GM19035 (cell line): ENCODE measurements around the gene TBL1X.

Experiments used
- ATAC-seq: cut with Tn5 transposase; IDR thresholded peaks from one replicate; pipeline ENCODE4 v1.9.1; 2021; ENCODE audit not compliant: unreplicated experiment

The TBL1X gene

DNA sequence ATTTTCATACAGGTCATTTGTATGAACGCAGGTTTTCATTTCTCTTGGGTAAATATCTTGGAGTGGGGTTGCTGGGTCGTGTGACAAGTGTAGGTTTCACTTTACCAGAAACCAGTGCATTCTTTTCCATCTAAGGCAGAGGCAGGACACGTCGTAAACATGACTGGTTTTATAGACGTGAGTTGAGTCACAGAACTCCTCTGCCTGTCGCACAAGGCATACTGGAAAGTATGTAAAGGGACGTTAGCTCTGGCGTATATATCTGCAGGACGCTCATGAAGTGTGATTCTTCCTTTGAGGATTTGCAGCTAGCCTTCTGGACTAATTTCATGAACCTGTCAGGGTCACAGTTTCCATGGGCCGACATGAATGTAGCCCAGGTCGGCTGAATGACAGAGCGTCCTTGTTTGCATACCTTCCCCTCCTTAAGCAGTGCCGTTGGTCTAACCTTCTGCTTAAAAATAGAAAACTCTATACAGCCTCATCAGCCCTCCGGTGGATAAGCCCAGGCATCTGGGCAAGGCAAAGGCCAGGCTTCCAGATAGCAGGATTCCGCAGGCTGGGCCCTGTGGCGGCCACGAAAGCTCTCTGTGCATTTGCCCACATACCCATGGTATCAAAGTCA is 194.8 kb downstream of the TBL1X start:
- no peak for ATAC-seq

DNA sequence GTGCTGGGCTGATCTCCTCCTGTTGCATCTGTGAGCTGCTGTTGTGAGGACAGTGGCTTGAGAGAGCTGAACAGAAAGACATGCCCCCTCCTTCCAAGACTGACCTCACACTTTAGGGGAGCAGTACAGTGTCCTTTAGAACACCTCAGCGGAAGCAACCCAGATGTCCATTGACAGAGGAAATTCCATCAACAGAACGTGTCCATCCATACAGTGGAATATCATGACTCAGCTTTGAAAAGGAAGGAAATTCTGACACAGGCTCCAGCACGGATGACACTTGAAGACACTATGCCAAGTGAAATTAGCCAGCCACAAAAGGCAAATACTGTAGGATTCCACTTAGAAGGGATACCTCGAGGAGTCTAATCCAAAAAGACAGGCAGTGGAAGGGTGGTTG is 197.3 kb downstream of the TBL1X start:
- ATAC-seq, result no peak

GRCh38 chrX:9663216-9663615 is 198.4 kb downstream of the TBL1X start:
- ATAC-seq, result no peak

- no peak for ATAC-seq
Measured at GRCh38 chrX:9664224-9664623, 199.4 kb downstream of the TBL1X start.

GRCh38 chrX:9665113-9665512 is 200.3 kb downstream of the TBL1X start:
- ATAC-seq, result no peak

DNA sequence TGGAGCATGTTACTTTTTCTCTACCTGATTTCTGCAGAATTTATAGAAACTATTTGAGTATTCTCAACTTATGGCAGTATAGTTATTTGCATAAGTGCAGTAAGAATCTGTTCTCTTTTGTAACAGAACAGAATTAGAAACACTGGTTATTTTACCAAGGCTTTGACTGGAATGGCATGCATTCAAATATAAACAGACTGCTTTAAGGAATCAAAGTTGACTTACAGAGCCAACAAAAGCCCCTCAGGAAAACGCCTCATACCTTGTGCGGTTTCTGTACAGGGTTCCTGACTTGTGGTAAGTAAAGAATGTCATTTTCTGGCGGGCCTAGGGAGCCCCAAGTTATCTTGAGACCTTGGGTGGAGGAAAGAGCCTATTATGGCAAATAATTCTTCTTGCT is 203.7 kb downstream of the TBL1X start:
- ATAC-seq, result no peak

DNA sequence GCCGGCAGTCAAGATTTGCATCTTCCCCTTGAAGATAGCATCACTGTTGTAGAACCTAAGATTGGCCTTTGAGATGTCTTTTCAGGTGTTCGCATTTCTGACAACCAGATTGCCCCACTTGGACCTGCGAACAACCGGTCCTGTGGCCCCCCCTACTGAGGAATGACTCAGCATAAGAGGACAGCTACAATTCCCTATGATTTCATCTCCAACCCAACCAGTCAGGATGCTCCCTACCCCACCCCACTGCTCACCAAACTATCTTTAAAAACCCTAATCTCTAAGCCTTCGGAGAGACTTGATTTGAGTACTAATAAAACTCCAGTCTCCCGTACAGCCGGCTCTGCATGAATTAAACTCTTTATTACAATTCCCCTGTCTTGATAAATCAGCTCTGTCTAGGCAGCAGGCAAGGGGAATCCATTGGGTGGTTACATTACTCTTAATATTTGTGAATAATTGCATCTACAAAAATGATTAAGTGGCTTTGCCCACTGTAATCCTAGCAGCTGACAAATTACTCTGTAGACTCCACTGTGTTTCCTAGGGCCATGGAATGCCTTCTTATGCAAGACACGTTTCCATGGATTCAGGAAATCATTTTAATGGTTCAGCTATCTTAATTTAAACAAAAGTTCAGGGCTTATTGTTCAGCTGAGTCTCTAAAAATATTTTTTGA is 205.4 kb downstream of the TBL1X start:
- no peak for ATAC-seq

- no peak for ATAC-seq
Measured at GRCh38 chrX:9671998-9672397, 207.1 kb downstream of the TBL1X start.

DNA sequence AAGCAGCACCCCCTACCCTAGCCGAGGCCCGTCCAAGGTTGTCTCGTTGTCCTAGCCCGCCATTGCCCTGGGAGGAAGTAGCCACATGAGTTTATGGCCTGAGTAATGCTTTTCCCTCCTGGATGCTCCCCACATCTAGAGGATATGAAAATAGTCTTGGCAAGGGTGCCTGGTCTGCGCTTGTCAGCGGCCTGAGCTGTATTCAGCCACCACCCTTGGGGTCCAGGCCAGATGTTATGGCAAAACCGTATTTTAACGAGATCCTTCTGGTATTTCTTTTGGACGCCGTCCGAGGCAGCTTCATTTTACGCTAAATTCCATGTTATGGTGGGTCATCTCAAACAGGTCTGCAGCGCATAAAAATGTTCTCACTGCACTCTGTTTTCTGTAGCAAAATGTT is 211.4 kb downstream of the TBL1X start:
- ATAC-seq, result no peak

GRCh38 chrX:9676738-9677097 is 211.9 kb downstream of the TBL1X start:
- ATAC-seq, result no peak

- ATAC-seq, result peak; percentile 99
Measured at GRCh38 chrX:9677098-9677739, 212.4 kb downstream of the TBL1X start.

GRCh38 chrX:9678215-9678965 is 213.5 kb downstream of the TBL1X start:
- no peak for ATAC-seq

DNA sequence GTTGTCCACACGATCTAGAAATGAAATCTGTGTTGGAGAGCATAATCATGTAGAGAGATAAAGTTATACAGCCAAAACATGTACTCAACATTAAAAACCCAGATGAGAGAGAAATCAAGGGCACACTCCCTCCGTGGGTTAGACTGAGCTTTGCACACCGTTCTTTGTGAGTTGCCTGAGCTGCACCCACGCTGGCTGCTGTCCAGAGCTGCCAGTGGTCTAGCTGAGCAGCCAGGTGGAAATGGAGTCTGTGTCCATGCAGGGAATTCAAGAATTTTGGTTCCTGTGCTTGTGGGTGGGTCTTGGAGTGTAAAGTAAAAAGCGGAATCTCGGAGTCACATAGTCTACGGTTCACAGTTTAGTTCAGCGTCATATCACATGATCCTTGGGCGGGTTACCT is 216.2 kb downstream of the TBL1X start:
- no peak for ATAC-seq

DNA sequence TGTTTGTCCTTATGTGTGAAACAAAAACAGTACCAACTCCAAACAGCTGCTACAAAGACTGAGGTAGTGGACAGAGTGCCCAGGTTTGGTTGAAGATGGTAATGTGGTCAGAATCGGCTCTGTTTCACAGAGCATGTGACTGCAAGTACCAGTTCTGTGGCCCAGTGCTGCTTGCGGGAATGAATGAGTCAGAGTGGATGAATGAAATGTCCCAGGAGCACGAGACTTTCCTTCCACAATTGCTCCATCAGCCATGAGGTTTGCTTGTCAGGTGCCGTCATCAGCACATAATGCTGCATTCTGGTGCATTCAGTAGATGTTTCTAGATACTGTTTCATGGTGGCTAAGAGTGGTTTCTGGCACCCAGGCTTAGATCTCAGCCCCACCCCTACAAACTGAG is 216.6 kb downstream of the TBL1X start:
- ATAC-seq, result no peak

DNA sequence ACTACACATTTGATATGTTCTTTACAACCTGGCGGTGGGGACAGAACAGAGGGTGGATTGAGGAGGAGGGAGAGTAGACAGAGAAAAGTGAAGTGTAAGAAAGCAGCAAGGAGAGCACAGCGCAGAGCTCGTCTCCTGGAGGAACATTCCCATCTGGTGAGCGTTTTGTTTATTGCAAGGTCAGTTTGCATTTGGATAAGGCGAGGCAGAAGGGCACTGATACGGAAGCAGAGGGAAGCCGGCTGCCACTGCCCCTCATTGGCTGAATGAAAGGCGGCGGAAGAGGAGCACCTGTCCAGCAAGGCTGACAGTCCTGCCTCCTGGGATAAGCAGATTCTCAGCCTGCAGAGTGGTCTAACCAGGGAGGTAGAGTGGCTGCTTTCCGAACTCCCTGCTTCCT is 217.6 kb downstream of the TBL1X start:
- ATAC-seq, result no peak

DNA sequence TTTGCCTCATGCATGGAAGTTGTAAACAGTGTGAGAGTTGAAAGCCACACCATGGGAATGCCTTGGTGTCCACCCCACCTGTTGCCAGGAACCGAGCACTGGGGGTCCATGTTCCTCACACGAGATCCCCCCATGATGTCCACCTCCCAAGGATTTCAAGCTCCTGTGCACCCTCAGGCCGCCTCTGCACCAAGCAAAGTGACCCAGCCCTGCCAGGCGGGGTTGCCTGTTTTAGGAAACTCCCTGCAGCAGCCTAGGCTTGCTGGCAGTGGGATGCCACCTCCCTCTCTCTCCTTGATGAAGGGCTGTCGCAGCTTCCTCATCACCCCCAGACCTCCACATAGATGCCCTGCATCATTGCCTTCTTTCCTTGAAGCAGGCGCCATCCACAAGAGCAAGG is 218.0 kb downstream of the TBL1X start:
- ATAC-seq, result no peak

DNA sequence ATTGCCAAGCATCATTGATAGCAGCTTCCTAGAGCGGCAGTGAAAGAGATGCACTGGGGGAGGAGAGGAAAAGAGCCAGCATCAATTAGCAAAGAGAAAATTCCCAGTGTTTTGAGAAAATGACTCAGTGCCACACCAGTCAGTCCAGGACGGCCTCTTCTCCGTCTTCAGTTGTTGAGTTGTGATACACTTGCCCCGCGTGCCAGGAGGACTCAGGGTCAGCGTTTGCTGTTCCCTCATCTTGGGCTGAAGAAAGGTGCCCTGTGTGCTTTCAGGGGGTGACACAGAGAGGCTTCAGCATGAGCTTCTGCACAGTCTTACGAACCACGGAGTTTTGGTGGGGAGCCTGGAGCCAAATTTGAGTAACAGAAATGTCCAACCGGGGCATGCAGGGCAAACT is 218.5 kb downstream of the TBL1X start:
- ATAC-seq, result no peak

DNA sequence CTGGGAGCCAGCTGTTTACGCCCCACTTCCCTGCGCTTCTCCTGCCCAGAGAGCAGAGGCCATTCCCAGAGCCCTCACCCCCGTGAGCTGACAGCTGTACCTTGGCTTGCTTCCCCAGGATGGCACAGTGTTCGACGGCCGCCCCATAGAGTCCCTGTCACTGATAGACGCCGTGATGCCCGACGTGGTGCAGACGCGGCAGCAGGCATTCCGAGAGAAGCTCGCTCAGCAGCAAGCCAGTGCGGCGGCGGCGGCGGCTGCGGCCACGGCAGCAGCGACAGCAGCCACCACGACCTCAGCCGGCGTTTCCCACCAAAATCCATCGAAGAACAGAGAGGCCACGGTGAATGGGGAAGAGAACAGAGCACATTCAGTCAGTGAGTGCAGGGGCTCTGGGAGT is 223.0 kb downstream of the TBL1X start:
- no peak for ATAC-seq

- no peak for ATAC-seq
Measured at GRCh38 chrX:9688833-9689232, 224.0 kb downstream of the TBL1X start.

- no peak for ATAC-seq
Measured at GRCh38 chrX:9690046-9690445, 225.2 kb downstream of the TBL1X start.

DNA sequence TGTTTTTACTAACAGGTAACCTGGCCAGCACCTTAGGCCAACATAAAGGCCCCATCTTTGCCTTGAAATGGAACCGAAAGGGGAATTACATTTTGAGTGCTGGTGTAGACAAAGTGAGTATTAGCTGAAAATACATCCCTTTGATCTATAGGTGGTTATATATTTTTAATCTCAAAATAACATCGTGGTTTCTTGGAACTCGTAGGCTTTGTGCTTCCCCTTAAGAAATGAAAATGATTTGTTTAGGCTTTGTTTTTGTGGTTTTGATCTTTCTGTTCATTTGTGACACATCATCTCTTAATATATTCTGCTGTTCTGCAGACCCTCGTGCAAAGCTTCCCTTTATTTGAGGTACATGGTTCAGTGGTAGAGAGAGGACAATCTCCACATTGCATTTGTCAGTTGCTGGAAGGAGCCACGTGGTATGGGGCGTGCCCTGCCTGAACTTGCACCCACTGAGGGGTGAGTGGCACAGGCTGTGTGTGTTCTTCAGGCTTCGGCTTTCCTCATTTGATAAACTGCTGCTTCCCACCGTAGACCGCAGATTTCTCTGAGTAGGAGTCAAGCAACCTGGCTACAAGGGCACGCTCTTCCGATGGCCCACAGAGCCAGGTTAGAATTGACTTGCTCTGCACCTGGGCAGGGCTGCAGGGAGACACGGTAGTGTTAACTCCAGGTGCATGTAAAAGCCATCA is 228.6 kb downstream of the TBL1X start:
- ATAC-seq, result no peak
